NCI-H2107 treated with DMSO at 0.1 percent for 48 hours (cell line): Measurements from ENCODE around the gene CYP2C19.
"Not testable (repeated sequence)": the region's sequence is repeated elsewhere in the genome, so short reads cannot be mapped to it uniquely, and the experiment has no call there.

Experiments used
- DNase-seq: peaks from one replicate; lab custom pipeline; 2025; ENCODE audit not compliant: unreplicated experiment; lab: John Stamatoyannopoulos, UW

CYP2C19 gene

DNA sequence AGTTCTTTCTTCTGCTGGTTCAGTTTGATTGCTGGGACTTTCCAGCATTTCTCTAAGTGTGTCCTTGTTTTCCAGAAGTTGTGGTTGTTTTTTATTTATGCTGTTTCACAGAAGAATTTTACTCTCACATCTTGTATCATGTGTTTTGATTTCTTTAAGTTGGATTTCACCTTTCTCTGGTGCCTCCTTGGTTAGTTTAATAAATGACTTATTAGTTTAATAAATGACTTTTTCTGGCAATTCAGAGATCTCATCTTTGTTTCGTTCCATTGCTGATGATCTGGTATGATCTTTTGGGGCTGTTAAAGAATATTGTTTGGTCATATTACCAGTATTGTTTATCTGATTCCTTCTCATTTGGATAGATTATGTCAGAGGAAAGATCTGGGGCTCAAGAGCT lies 116.2 kb downstream of the CYP2C19 start:
- DNase-seq: no peak

DNA sequence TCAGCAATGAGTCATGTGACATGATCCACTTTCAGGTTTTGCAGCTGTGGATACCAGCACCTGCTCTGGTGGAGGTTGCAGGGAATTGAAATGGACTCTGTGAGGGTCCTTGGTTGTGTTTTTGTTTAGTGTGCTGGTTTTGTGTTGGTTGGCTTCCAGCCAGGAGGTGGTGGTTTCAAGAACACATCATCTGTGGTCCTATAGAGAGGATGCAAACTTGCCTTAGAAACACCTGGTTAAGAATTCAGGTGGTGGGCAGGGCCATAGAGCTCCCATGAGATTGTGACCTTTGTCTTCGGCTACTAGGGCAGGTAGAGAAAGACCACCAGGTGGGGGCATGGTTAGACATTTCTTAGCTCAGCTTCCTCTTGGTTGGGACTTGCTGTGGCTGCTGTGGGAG lies 116.7 kb downstream of the CYP2C19 start:
- no peak for DNase-seq

GRCh38 chr10:94889123-94889522 lies 126.6 kb downstream of the CYP2C19 start:
- no peak for DNase-seq

GRCh38 chr10:94890264-94891022 lies 128.0 kb downstream of the CYP2C19 start:
- no peak for DNase-seq

- DNase-seq: not testable (repeated sequence)
Measured at GRCh38 chr10:94898414-94898813, 135.9 kb downstream of the CYP2C19 start.

- no peak for DNase-seq
Measured at GRCh38 chr10:94902080-94902479, 139.6 kb downstream of the CYP2C19 start.

DNA sequence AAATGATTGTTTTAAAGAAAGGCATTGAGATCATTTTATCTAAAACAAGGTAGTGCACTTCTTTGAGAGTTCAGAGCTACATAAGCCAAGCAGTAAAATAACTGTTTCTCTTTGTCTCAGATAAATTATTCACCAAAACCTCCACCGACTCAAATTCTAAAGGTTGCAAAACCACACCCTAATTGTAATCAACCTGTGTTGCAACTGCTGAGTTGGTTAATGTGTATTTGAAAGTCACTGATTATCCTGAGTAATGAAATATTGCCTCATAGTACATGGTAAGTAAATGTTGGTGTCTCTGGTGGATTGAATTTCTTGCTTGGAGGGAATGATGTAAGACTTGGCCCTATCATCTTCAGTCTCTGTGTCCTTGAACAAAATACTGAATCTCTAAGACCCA lies 140.1 kb downstream of the CYP2C19 start:
- DNase-seq: no peak
